Fibroblast of skin of left quadriceps (primary cell): Measurements from ENCODE around the gene OTOS.

Source experiments
- DNase-seq, 2 experiments: peaks; one replicate each; pipeline ENCODE4 v3.0.0-alpha.2; 2013; ENCODE audit warnings: low read depth in 2 of 2

OTOS gene

DNA sequence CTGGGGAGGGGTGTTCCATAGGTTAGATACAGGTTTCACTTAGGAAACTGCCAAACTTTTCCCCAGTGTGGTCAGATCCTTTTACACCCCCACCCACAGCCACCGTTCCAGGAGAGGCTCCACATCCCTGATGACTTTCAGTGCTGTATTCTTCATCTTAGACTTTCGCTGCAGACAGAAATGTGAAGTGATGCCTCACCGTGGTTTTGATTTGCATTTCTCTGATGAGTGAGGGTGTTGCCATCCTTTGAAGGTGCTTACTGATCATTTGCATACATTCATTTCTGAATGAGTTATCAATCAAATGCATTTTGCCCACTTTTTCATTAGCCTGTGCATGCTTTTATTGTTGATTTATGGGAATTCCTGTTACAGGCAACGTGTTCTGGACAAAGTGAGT is 19.3 kb downstream of the OTOS start:
- DNase-seq: no peak

DNA sequence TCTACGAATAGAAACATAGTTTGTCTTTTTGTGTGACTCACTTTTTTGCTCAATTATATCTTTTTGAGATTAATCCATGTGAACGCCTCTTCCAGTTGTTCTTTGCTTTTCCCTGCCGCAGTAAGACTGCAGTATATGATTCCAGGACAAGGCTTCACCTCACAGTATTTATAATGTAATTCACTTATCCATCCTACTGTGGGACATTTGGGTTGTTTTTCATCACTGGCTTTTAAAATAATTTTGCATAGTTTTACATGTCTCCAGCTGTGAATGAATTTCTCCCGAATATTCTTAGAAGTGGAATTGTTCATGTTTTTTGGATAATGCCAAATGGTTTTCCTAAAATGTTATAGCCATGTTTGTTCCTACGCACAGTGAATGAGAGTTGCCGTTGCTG is 26.2 kb downstream of the OTOS start:
- no peak for DNase-seq

DNA sequence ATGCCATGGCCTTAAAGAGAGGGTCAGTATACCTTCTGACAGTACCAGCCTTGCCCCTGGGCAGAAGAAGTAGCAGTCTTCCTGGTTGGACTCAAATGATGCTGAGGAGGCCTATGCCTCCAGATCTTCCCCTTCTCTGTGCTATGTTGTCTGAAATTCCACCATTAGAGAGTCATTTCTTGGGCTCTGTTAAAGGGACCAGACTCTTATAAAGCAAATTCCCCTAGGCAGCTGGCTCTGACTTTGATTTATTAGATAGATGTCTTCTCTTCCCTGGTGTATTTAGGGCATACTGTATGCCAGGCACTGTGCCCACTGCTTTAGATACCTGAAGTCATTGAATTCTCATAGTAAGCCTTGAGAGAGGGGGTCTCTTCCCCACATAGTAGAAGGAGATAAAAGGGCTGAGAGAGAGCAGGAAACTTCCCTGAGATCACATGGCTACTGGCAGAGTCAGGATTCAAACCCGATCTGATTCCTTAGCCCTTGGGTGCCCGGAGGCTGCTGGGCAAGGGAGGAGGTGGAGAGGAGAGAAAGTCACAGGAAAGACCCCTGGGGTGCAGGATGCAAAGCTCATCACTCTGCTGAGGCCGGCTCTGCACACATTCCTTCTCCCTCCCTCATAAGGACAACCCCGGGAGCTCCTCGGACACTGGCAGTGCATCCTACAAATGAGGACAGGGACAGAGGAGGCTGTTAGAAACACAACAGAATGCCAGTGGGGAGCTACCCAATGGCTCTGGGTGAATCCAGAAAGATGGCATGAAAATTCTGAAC is 27.4 kb downstream of the OTOS start:
- DNase-seq: no peak

GRCh38 chr2:240111253-240111652 is 29.2 kb downstream of the OTOS start:
- DNase-seq: no peak

DNA sequence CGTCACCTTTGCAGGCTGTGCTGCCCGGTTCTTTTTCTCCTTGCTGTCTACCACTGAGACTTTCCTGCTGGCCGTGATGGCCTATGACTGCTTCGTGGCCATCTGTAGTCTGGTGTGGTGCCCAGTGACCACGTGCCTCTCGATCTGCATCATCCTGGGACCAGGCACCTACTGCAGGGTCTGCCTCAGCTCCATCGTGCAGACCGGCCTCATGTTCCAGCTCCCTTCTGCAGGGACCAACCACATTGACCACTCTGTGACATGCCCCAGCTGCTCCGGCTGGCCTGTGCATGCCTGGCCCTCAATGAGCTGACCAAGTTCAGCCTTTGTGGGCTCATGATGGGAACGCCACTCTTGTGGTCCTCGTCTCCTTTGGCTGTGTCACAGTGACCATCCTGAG is 31.1 kb downstream of the OTOS start:
- no peak for DNase-seq

- DNase-seq: no peak
These were observed 33.0 kb downstream of the OTOS start for GRCh38 chr2:240107477-240107796.

- no peak for DNase-seq
These were observed 33.5 kb downstream of the OTOS start for GRCh38 chr2:240106765-240107476.

DNA sequence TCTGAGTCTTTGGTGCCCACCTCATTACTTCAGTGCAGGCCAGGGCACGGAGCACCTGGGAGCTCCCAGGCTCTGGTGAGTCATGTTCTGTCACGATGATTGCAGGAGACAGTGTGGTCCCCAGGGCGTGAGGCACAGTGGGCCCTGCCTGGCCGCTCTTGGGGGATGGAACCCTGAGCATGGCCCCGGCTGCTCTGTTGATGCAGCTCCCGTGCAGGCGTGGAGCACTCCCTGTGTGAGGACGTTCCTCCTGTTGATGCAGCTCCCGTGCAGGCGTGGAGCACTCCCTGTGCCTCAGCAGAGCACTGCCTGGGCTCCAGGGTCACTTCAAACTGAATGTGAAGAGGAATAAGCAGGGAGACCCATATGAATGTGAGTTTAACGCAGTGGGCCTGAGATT is 34.5 kb downstream of the OTOS start:
- no peak for DNase-seq

DNA sequence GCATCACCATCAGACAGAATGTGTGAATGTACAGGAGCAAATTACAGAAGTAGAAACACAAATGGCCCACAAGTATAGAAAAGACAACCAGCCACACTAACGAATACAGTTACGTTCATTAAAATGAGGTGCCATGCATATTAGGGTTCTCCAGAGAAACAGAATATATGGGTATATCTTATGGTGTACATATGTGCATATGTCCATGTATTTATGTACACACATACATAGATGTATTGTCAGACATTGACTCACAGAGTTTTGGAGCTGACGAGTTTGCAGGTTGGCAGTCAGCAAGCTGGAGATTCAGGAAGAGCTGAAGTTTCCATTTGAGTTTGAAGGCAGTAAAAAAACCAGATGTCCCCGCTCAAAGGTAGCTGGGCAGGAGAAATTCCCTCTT is 37.3 kb downstream of the OTOS start:
- DNase-seq: no peak

- DNase-seq: no peak
These were observed 42.1 kb downstream of the OTOS start for GRCh38 chr2:240098349-240098748.

GRCh38 chr2:240095556-240096523 is 44.6 kb downstream of the OTOS start:
- no peak for DNase-seq

DNA sequence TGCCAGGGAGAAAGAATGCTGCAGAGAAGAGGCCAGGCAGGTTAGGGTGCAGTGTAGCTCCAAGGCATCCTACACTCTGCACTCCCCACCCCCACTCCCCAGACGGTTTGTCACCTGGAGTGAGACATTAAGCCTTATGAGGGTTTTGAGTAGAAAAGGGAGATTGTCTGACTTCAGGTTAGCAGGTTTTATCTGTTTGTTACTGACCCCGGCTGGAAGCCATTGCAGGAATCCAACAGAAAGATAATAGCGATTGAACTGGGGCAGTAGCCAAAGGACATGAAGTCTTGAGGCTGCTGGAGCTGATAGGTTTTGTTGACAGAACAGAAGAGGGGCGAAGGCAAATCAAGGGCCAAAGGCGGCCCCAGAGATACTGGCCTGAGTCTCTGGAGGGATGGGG is 51.2 kb downstream of the OTOS start:
- DNase-seq: no peak
